HG03175 (cell line): ENCODE results near the gene NCAPD2.

Experiments used
- ATAC-seq: cut with Tn5 transposase; IDR thresholded peaks from one replicate; pipeline ENCODE4 v1.9.1; 2021; ENCODE audit warnings: mild to moderate bottlenecking, moderate library complexity; ENCODE audit not compliant: unreplicated experiment

NCAPD2 gene

DNA sequence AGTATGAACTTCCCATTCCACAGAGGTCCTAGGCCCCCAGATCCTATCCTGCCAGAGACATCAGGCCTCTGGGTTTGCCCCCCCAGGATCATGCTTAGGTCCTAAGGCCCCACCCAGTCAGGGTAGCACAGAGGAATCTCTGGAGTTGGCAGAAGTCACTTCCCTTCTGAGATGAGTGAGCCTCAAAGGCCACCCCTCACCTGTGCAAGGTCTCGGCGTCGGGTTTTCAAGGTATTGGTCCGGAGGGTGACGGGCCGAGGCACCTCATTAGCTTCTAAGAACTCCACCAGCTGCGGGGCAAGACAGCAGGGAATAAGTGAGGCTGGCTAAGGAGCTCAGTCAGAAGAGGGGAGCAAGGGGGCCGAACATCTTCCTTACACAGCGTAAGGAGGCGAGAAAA lies 69.0 kb downstream of the NCAPD2 start:
- no peak for ATAC-seq

DNA sequence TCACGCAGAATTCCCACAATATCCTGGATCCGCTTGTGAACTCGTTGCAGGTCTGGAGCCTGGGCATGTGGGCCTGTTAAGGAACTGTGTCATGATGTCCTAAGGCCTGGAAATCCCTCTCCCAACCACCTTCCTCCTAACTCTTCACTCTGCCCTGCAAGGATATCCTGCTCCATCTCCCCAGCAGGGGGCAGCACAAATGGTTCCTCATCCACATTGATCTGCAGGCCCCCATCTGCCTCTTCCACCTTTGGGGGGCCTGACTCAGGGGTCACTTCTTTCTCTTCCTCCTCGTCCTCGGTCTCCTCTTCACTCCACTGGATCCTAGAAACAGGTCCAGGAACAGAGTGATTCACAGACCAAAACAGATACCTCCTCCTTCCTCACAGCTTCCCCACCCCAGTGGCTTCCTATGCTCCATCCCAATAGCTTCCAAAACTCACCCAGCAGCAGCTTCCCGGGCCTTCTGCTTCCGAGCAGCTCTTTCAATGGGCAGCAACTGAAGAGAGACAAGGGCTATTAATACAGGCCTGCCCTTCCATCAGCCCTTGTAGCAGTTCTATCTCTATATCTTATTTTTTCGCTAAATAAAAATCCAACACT lies 69.6 kb downstream of the NCAPD2 start:
- ATAC-seq = no peak

GRCh38 chr12:6567112-6567670 lies 73.3 kb downstream of the NCAPD2 start:
- no peak for ATAC-seq

DNA sequence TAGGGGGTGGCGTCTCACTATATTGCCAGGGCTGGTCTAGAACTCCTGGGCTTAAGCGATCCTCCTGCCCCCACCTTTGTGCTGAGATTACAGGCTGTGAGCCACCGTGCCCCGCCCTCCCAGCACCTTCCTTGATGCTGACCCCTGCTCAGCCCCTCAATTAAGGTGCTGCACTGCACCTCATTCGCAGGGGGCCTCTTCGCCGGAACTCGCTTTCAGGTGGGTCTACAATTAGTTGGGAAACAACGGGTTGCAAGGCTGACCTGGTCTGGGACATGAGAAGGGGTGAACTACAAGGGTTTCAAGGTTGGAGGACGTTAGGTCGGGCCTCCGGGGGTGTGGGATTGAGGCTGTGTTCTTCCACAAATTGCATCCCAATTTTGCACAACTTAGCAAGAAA lies 75.4 kb downstream of the NCAPD2 start:
- ATAC-seq = no peak

DNA sequence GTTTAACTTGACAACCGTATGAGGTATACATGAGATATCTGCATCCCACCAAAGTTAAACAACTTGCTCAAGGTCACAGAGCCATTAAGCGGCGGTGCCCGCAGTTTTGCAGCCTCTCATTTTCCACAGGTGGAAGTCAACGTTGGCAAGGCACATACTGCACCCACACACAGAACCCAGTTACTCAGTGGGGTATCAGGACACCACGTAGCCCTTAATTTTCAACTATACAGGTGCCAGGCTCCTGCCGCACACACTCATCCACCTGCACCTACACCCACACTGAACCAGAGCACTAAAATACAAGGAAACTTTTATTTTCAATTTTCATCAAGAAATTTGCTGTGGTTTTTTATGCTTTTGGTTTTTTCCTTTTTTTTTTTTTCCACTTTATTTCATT lies 75.9 kb downstream of the NCAPD2 start:
- no peak for ATAC-seq

GRCh38 chr12:6570264-6570887 lies 76.5 kb downstream of the NCAPD2 start:
- ATAC-seq = no peak

DNA sequence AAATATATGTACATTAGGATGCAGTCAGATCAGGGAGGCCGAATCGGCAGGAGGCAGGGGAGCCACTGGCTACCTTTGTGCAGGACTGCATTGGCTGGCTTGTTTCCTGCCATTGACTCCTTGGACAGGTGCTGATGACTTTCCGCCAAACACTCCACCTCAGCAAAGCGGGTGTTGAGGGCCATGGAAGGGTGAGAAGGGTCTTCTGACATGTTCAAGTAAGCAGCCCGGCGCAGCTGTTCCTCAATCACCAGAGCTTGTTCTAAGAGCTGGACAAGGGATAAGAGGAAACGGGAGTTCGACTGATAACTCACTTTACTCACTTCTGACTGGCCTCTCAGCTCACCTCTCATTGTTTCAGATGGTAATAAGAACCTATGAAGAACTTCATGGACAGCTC lies 79.1 kb downstream of the NCAPD2 start:
- ATAC-seq = no peak

DNA sequence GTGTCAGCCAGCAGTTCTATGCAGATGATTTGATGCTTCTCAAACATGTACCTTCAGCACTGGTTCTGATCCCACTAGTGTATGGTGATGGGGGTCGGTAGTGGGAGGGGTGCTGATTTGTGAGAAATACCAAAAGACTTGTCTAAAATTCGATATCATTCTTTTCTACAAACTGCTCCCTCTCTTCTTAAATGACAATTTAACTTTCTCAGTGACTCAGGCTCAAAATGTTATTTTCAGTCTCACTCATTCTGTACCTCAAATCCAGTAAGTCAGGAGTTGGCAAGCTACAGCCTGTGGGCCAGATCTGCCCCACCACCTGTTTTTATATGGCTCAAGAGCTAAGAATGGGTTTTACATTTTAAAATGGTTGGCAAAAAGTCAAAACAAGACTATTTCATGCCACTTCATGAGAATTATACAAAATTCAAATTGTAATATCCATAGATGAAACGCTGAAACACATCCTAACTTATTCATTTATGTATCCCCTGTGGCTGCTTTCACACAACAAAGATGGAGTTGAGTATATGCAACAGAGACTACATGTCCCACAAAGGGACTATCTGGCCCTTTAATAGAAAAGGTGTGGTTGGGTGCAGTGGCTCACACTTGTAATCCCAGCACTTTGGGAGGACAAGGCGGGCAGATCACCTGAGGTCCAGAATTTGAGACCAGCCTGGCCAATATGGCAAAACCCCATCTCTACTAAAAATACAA lies 80.8 kb downstream of the NCAPD2 start:
- ATAC-seq = no peak

GRCh38 chr12:6575648-6576047 lies 81.7 kb downstream of the NCAPD2 start:
- no peak for ATAC-seq
